D341Med (cell line): ENCODE measurements around the gene ZNF318.
"Not testable (repeated sequence)": the region's sequence is repeated elsewhere in the genome, so short reads cannot be mapped to it uniquely, and the experiment has no call there.

ENCODE experiments used
- DNase-seq: peaks from one replicate; pipeline ENCODE4 v3.0.0; 2012; ENCODE audit warnings: low spot score

Gene ZNF318, protein sequence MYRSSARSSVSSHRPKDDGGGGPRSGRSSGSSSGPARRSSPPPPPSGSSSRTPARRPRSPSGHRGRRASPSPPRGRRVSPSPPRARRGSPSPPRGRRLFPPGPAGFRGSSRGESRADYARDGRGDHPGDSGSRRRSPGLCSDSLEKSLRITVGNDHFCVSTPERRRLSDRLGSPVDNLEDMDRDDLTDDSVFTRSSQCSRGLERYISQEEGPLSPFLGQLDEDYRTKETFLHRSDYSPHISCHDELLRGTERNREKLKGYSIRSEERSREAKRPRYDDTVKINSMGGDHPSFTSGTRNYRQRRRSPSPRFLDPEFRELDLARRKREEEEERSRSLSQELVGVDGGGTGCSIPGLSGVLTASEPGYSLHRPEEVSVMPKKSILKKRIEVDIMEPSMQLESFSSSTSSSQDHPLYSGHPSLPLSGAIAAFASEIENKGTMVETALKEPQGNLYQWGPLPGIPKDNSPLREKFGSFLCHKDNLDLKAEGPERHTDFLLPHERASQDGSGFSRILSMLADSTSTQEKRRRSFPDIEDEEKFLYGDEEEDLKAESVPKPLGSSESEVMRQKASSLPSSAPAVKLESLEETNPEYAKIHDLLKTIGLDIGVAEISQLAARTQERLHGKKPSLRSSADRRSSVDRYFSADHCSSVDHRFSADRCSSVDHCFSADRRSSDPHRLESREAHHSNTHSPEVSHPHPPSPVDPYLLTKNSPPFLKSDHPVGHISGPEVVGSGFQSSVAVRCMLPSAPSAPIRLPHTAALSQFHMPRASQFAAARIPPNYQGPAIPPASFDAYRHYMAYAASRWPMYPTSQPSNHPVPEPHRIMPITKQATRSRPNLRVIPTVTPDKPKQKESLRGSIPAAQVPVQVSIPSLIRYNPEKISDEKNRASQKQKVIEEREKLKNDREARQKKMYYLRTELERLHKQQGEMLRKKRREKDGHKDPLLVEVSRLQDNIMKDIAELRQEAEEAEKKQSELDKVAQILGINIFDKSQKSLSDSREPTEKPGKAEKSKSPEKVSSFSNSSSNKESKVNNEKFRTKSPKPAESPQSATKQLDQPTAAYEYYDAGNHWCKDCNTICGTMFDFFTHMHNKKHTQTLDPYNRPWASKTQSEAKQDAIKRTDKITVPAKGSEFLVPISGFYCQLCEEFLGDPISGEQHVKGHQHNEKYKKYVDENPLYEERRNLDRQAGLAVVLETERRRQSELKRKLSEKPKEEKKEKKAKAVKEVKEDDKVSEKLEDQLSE (N-terminal part only)

DNA sequence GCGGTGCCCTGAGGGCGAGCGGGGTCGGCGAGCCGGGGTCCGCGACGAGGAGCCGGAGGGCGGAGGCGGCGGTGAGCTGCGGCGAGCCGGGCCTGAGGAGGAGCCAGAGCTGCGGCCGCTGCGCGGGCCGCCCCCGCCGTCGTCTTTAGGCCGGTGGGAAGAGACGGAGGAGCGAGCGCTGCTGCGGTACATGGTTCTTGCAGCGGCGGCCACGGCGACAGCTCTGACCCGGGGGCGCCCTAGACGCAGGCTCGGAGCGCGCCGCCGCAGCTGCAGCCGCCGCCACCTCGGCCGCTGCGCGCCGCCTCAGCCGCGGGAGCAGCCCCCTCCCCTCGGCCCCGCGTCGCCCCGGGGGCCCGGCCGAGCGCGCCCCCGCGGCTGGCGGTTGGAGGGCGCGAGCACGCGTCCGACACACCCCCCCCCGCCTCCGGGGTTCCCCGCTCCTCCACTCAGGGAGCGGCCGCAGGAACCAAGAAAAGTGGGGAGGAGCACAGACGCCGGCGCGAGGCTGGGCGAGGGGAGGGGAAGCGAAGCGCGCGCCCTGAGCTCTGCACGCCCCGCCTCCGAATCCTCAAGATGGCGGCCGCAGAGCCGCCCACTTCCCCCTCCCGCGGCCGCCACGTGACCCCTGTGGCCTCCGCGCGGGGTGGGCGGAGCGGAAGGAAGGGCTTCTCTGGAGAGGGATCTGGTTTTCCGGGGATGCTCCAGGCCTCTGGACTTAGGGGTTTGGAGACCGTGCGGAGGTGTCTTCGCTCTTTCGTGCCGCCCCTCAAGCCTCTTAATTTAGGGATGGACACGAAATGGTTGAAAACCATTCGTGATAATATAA lies at the start of gene ZNF318:
ZNF318 (minus strand) TSS at position 474 of the 829 bp plus-strand sequence; CDS start at position 192, 282 bp downstream.
- peak; percentile 98 for DNase-seq

DNA sequence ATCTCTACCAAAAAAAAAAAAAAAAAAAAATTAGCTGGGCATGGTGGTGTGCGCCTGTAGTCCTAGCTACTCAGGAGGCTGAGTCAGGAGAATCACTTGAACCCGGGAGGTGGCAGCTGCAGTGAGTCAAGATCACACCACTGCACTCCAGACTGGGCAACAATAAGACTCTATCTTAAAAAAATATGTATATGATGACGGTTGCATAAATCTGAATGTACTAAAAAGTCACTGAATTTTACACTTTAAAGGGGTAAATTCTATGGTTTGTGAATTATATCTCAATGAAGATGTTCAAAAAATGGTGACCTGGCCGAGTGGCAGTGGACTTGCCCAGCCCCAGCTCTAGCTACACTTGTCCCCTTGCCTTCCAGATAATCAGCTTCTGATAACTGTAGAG lies 47.5 kb upstream of the ZNF318 start:
- DNase-seq = no peak

DNA sequence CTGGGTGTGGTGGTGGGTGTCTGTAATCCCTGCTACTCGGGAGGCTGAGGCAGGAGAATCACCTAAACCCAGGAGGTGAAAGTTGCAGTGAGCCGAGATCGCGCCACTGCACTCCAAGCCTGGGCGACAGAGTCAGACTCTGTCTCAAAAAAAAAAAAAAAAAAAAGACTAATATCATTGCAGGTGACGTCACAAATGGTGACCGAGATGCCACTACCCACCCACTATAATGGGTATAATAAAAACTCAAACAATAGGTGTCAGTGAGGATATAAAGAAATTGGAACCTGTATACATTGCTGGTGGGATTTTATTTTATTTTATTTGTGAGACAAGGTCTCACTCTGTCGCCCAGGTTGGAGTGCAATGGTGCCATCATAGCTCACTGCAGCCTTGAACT lies 45.8 kb upstream of the ZNF318 start:
- DNase-seq = not testable (repeated sequence)

DNA sequence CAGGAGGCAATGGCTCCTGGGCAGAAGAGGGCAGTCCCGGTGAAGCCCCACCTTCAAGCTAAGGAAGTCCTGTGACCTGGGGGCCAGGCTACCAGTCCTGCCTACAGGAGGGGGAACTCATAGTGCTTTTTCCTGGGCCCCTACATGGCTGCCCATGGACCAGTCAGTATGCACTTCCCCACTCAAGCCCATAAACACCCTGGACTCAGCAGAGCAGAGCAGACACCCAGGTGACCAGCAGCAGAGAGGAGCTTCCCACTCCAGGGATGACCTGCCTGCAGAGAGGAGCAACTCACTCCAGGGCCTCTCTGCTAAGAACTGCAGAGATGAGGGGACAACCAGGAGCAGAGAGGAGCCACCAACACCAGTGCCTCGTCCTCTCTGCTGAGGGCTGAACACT lies 43.6 kb upstream of the ZNF318 start:
- no peak for DNase-seq

DNA sequence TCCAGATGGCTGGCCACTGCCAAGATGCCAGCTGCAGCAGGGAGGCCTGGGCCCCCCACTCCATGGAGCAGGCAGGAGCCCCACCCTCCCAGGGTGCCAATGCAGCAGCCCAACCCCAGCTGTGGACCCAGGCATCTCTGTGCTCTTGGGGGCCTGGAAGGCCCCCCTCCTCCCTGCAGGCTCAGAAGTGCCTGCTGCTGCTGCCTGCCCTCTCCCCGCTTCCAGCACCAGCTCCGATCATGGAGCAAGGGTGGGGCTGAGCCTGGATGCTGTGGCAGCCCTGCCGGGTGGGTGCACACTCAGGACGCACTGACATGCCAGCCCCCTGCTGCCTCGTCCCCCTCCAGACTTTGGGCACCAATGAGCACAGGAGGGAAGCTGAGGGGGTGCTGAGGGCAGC lies 43.1 kb upstream of the ZNF318 start:
- no peak for DNase-seq

DNA sequence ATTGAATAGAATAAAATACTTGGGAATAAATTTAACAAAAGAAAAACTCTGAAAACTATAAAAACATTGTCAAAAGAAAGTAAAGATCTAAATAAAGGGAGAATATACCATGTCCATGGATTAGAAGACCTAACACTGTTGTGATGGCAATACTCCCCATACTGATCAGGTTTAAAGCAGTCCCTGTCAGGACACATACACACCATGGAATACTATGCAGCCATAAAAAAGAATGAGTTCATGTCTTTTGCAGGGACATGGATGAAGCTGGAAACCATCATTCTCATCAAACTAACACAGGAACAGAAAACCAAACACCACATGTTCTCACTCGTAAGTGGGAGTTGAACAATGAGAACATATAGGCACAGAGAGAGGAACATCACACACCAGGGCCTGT lies 41.3 kb upstream of the ZNF318 start:
- not testable (repeated sequence) for DNase-seq

DNA sequence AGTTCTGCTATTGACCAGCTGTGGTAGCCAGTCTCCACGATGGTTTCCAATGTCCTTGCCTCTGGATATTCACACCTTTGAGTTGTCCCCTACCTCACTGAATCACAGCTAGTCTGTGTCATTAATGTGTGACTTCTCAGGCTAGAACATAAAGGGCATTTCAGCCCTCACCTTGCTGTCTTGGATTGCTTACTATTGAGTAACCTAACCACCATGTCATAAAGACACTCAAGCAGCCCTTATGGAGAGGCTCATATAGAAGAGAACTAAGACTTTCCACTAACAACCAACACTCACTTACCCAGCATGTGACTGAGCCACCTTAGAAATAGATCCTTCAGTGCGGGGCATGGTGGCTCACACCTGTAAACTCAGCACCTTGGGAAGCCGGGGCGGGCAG lies 38.8 kb upstream of the ZNF318 start:
- no peak for DNase-seq

DNA sequence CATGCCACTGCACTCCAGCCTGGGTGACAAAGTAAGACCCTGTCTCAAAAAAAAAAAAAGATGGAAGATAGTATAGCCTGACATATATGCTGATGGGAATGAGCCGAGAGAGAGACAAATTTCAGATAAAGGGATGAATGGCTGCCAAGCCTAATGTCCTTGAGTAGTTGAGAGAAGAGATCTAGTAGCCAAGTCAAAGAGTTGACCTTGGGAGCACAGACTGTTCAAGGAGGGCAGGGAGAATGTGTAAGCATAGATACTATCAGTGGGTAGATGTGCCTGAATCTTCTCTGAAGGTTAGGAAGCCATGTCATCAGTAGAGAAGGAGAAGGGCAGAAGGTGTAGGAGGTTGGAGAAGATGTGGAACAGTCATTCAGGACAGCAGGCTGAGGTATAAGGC lies 37.8 kb upstream of the ZNF318 start:
- DNase-seq = no peak

DNA sequence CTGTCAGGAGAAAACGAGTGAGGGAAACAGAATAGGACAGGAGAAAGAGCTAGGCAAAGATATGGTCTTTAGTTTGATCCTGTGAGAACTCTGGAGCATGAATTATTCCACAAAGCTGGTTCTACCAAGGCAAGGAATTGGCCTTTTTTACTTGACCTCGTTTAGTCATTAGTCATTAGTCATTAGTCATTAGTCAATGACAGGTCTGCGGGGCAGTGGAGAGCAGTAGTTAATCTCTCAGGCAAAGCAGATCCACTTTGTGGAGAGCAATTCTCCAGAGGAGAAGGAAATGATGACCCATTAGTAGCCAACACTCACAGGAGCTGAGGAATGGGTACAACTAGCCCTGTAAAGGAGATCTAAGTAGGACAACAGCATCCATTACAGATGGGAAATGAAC lies 35.9 kb upstream of the ZNF318 start:
- DNase-seq = no peak

DNA sequence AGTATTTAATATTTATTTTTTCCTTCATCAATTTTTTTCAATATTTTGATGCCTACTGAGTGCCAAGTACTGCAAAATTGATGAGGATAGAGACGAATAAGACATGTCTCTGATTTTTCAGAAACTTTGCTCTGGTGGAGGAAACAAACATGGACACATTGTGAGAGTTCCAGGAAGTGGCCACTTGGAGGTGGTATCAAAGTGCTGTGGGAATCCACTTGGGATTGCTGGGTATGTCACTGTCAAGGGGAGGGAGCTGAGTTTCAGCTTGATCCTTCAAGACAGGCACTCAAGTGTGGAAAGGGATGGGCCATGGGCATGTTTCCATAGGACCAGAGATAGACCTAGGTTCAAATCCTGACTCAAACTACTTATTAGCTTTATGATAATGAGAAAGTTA lies 33.4 kb upstream of the ZNF318 start:
- no peak for DNase-seq

DNA sequence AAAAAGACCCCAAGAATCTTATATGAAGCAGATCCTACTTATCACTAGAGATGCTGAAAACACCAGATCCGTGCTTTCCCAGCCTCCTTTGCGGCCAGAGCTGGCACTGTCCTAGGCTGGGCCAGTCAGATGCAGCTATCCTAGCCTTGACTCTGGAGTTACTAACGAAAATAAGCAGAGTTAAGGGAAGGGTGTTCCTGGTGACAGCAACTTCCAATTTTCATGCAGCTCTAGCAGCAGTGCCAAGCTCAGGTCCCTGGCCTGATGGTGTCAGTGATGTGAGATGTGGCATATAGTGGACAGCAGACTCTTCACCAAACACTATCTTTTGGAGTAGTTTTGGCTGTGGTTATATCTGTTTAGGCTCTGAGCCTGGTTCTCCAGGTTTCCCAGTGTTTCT lies 32.3 kb upstream of the ZNF318 start:
- DNase-seq = no peak

DNA sequence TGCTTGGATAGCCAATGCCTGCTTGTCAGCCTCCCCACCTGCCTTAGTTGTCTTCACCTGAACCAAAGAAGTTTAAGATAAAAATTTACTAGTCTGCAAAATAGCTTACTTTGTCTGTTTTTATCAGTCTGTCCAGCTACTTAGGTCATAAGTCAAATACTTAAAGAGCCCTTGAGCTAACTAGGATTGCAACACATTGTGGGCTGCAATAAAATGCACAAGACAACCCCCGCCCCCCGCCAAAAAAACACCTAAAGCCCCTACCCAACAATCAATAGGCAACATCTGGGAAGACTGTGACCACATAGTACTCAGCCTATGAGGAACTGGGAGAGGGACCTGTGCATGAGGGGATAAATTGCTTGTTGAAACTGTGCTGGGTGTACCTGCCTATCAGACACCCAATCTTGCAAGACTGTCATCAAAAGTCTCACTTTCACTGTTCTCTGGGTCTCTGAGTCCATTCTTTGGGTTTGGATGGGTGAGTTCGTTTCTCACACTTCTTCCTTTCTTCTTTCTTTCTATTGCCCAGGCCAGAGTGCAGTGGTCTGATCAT lies 30.6 kb upstream of the ZNF318 start:
- no peak for DNase-seq

DNA sequence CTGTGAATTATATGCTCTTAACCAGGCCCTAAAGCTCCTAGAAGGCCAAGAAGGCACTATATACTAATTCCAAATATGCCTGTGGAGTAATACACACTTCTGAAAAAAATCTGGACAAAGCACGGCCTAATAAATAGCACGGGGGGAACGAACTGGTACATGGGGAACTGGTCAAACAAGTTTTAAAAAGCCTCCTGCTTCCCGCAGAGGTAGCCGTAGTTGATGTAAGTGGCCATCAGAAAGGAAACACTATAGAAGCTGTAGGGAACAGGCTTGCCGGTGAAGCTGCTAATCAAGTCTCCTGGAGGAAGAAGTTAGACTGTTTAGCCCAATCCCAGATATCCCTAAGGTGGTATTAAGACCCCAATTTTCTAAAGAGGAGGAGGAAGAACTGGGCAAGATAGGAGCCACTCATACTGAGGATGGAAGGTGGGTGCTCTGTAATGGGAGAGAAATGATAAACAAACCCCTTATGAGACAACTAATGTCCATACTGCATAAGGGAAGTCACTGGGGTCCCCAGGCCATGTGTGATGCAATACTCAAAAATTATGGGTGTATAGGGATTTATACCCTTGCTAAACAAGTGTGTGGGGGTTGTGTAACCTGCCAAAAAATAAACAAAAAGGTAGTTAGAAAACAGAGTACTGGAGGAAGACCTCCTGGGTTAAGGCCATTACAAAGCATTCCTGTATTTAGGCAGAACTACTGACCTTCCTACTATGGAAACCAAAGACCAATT lies 27.1 kb upstream of the ZNF318 start:
- no peak for DNase-seq

DNA sequence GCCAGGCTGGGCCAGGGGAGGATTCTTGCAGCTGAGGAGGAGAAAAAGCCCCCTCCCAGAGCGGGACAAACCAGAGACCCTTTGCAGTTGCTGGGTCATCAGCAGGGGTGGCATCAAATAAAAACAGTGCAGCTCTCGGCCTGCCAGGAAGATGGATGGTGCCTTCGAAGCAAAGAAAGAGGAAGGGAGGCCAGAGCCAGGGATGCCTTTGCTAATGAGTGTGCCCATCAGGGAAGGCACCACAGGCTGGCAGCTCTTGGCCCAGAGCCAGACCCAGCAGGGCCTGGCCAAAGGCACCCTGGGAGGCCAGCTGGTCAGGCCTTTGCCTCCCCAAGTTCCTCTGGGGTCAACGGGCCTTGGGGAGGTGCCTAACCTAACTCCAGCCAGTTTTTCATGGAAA lies 26.3 kb upstream of the ZNF318 start:
- no peak for DNase-seq

DNA sequence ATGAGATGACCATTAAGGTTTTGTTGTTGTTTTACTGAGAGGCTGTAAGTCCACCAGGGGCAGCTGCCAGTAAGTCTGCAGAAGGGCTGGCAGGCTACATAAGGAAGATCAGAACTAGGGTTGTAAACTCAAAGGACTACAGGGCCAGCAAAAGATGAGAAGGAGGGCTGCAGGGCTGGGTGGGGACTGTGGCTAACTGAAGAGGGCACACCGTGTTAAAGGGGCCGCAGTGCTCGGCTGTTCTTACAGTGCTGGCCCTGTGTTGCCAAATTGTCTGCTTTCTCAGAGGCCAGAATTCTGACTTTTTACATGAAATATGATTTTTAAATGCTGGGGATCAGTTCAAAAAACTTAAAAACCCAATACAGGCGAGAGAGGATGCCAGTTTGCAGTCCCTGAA lies 25.5 kb upstream of the ZNF318 start:
- no peak for DNase-seq

DNA sequence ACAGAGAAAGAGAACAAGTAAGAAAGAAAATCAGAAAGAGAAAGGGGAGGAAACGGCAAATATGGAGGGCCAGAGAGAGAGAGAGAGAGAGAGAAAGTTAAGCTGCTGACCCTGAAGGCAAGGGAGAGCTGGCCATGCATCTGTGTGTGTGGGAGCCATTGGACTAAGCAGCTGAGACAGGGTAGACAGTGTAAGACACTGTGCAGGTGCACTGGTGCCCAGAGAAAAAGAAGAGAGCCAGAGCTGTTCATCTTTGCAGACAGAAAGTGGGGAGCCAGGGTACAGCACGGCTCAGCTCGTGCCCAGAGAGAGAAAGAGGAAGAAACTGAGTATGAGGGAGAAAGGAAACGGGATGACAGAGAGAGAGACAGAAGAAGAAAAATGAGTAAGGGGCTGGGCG lies 24.2 kb upstream of the ZNF318 start:
- no peak for DNase-seq

DNA sequence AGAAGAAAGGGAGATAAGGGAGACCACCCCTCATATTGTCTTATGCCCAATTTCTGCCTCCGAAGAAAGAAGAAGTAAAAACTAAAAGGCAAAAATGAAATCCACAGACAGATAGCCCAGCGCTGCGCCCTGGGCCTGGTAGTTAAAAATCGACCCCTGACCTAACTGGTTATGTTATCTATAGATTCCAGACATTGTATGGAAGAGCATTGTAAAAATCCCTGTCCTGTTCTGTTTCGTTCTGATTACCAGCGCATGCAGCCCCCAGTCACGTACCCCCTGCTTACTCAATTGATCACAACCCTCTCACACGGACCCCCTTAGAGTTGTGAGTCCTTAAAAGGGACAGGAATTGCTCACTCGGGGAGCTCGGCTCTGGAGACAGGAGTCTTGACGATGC lies 23.7 kb upstream of the ZNF318 start:
- DNase-seq = not testable (repeated sequence)

DNA sequence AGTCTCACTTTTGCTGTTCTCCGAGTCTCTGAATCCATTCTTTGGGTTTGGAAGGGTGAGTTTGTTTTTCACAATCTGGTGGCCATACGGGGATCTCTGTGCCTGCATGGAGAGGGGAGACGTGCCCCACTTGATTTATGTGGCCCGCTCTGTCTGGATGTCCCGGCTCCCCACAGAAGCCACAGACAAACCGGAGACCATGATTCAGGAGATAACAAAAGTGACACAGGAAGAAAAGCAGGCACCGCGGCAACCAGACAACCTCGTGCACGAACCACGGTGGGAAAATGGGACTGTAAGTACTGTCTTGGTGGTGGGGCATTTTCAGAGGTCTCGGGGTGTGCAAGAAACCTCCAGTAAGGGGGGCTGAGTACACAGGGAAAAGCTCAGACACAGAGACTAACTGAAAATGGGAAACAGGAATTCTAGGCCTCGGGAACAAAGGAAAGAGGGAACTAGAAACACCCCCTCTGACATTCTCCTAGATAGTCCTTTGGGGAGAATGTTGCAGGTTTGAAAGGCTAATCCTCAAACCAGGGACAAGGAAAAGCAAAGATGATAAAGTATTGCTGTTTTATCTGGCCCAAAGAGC lies 22.1 kb upstream of the ZNF318 start:
- DNase-seq = no peak

DNA sequence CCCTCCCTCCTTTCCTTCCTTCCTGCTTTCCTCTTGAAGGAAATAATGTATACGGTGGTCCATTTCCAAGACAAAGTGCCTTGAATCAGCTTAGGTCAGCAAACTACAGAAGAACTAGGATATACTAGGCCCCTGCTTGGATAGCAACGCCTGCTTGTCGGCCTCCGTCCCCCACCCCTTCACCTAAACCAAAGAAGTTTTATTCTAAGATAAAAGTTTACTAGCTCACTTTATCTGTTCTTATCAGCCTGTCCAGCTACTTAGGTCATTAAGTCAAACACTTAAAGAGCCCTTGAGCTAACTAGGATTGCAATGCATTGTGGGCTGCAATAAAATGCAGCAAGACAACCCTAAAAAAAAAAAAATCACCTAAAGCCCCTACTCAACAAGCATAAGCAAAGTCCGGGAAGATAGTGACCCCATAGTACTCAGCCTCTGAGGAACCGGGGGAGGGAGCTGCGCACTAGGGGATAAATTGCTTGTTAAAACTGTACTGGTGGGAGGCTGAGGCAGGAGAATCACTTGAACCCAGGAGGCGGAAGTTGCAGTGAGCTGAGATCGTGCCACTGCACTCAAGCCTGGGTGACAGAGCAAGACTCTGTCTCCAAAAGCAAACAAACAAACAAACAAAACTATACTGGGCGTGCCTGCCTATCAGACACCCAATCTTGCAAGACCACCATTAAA lies 21.4 kb upstream of the ZNF318 start:
- DNase-seq = not testable (repeated sequence)
